HEK293T (cell line): ENCODE data around the gene CTDSPL.
A peak's percentile ranks its signal among the peaks of the same experiment; 100 is the strongest.
"Not testable (repeated sequence)": the region's sequence is repeated elsewhere in the genome, so short reads cannot be mapped to it uniquely, and the experiment has no call there.

Source experiments
- CTCF ChIA-PET: fragments of 350-600 bp; formaldehyde crosslinking; extraction: SDS; loops from one replicate; lab custom pipeline; 2021; ENCODE audit warnings: antibody characterized with exemption, inconsistent platforms; lab: Yijun Ruan, JAX
- POLR2A ChIA-PET: fragments of 350-600 bp; formaldehyde crosslinking; extraction: SDS; loops from one replicate; lab custom pipeline; 2020; ENCODE audit warnings: antibody characterized with exemption, inconsistent platforms; lab: Yijun Ruan, JAX
- DNase-seq: peaks from one replicate; pipeline ENCODE4 v3.0.0; 2012; ENCODE audit warnings: mixed read lengths; ENCODE audit errors: extremely low spot score
- ARNT ChIP-seq: fragments of 450-650 bp; IDR thresholded peaks from 2 replicates; pipeline ENCODE4 v1.6.1; 2017; ENCODE audit warnings: mild to moderate bottlenecking
- BHLHE40 ChIP-seq: fragments of 450-650 bp; IDR thresholded peaks from 2 replicates; pipeline ENCODE4 v1.6.1; 2016; ENCODE audit warnings: mild to moderate bottlenecking, moderate library complexity, borderline replicate concordance
- CTBP1 ChIP-seq: fragments of 450-650 bp; IDR thresholded peaks from 2 replicates; pipeline ENCODE4 v1.6.1; 2016; ENCODE audit warnings: borderline replicate concordance
- ELF4 ChIP-seq: fragments of 450-650 bp; IDR thresholded peaks from 2 replicates; pipeline ENCODE4 v1.6.1; 2017; ENCODE audit warnings: antibody characterized with exemption
- FOXA1 ChIP-seq: fragments of 450-650 bp; IDR thresholded peaks from 2 replicates; pipeline ENCODE4 v1.6.1; 2016; ENCODE audit warnings: mild to moderate bottlenecking
- FOXK2 ChIP-seq: fragments of 450-650 bp; IDR thresholded peaks from 2 replicates; pipeline ENCODE4 v1.6.1; 2016; ENCODE audit warnings: mild to moderate bottlenecking
- FOXM1 ChIP-seq: fragments of 450-650 bp; IDR thresholded peaks from 2 replicates; pipeline ENCODE4 v1.6.1; 2017; ENCODE audit warnings: mild to moderate bottlenecking, borderline replicate concordance
- HDGF ChIP-seq: fragments of 450-650 bp; IDR thresholded peaks from 2 replicates; pipeline ENCODE4 v1.6.1; 2017; ENCODE audit warnings: antibody characterized with exemption, borderline replicate concordance
- L3MBTL2 ChIP-seq: fragments of 450-650 bp; conservative IDR thresholded peaks from 2 replicates; pipeline ENCODE4 v1.6.1; 2016; ENCODE audit warnings: mild to moderate bottlenecking
- LEF1 ChIP-seq: fragments of 450-650 bp; IDR thresholded peaks from 2 replicates; pipeline ENCODE4 v1.6.1; 2017; ENCODE audit warnings: mild to moderate bottlenecking, borderline replicate concordance
- NFRKB ChIP-seq: fragments of 450-650 bp; IDR thresholded peaks from 2 replicates; pipeline ENCODE4 v1.6.1; 2016; ENCODE audit warnings: mild to moderate bottlenecking, moderate library complexity
- PKNOX1 ChIP-seq: fragments of 450-650 bp; IDR thresholded peaks from 2 replicates; pipeline ENCODE4 v1.6.1; 2016
- SP1 ChIP-seq: fragments of 450-650 bp; IDR thresholded peaks from 2 replicates; pipeline ENCODE4 v1.6.1; 2017
- SUZ12 ChIP-seq: fragments of 450-650 bp; IDR thresholded peaks from 2 replicates; pipeline ENCODE4 v1.6.1; 2016; ENCODE audit warnings: mild to moderate bottlenecking
- TARDBP ChIP-seq: fragments of 450-650 bp; IDR thresholded peaks from 2 replicates; pipeline ENCODE4 v1.6.1; 2016
- ZNF384 ChIP-seq: fragments of 450-650 bp; IDR thresholded peaks from 2 replicates; pipeline ENCODE4 v1.6.1; 2016

CTDSPL gene

DNA sequence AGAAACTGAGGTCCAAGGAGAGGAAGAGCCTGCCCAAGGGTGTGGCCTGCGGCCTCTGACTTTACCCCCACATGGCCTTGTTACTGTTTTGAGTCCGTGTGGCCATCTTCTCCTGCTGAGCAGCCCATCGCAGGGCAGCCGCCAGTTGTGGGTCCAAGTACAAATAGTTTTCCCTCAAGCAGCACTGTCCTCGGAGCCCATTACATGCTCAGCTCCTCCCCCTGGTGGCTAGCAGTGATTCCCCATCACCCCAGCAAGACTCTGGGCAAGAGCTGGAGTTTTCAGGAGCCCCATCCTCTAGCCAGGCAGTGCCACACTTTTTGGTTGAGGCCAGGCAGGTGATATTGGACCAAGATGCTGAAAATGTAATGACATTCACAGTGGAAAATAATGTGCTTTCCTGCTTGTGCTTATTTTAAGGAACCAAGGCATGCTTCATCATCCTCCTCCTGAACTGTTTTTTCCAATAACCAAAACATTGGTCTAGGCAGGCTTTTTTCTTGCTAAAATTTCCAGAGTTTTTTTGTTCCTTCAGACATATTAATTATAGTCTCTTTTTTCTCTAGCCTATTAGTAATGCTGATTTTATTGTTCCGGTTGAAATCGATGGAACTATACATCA is 105.7 kb downstream of the CTDSPL start:
- POLR2A ChIA-PET, result no interaction called here
- no peak for TF ChIP-seq NFRKB
- TF ChIP-seq BHLHE40, result no peak
- no peak for TF ChIP-seq FOXM1
- TF ChIP-seq FOXA1, result no peak
- no peak for TF ChIP-seq L3MBTL2
- TF ChIP-seq PKNOX1, result no peak
- no peak for TF ChIP-seq SUZ12
- TF ChIP-seq ELF4, result no peak
- no peak for TF ChIP-seq ARNT
- no peak for TF ChIP-seq SP1
- TF ChIP-seq CTBP1, result no peak
- no peak for TF ChIP-seq HDGF
- no peak for TF ChIP-seq LEF1
- no peak for TF ChIP-seq ZNF384
- no peak for TF ChIP-seq FOXK2
- peak; percentile 76 for DNase-seq
- CTCF ChIA-PET, result interaction anchor here (0.6 to 4.3 kb wide), 15 partner anchors 9 to 1406 kb away, joined by 3 to 56 read pairs (median 3); no protein-coding TSS in a partner anchor

GRCh38 chr3:37968199-37968598 is 106.5 kb downstream of the CTDSPL start:
- no peak for DNase-seq
- CTCF ChIA-PET, result interaction anchor here (0.6 to 4.3 kb wide), 8 partner anchors 9 to 113 kb away, joined by 3 to 56 read pairs (median 4); no protein-coding TSS in a partner anchor
- no peak for TF ChIP-seq SUZ12
- TF ChIP-seq LEF1, result no peak
- no peak for TF ChIP-seq ELF4
- no peak for TF ChIP-seq PKNOX1
- TF ChIP-seq NFRKB, result no peak
- TF ChIP-seq TARDBP, result no peak
- TF ChIP-seq FOXA1, result no peak
- TF ChIP-seq L3MBTL2, result no peak
- TF ChIP-seq FOXM1, result no peak
- no peak for TF ChIP-seq BHLHE40
- no peak for TF ChIP-seq FOXK2
- no peak for TF ChIP-seq HDGF
- POLR2A ChIA-PET, result no interaction called here

- TF ChIP-seq BHLHE40 (no peak), FOXK2 (no peak), SP1 (no peak), NFRKB (no peak), L3MBTL2 (no peak), ZNF384 (no peak), CTBP1 (no peak), HDGF (no peak)
- POLR2A ChIA-PET, result no interaction called here
- CTCF ChIA-PET, result interaction anchor here (1.3 kb wide), 1 partner anchor 111 kb away, joined by 3 read pairs; no protein-coding TSS in a partner anchor
- no peak for DNase-seq
These were observed 107.3 kb downstream of the CTDSPL start for GRCh38 chr3:37968813-37969595.

DNA sequence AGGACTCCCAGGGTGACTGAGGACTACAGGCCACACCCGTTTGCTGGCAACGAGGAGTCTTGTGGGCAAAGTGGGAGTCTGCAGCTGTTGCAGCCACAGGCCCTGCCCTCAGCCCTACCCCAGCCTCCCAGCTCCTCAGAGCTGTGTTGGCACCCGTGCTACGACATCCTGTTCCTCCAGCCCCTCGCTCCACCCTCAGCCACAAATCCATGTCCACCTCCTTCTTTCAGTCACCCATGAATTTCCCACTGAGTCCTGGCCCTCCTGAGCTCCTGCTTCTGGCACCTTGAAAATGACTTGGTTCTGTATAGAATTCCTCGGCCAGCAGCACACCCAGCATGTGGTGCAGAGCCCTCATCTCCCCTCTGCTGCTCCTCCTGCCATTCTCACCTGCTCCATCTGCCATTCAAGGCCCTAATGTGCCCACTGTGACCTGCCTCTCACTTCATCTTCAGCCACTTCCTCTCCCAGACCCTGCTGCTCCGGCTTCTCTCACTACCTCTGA is 108.0 kb downstream of the CTDSPL start:
- TF ChIP-seq PKNOX1 (no peak), FOXA1 (no peak), LEF1 (no peak), FOXM1 (no peak)

DNA sequence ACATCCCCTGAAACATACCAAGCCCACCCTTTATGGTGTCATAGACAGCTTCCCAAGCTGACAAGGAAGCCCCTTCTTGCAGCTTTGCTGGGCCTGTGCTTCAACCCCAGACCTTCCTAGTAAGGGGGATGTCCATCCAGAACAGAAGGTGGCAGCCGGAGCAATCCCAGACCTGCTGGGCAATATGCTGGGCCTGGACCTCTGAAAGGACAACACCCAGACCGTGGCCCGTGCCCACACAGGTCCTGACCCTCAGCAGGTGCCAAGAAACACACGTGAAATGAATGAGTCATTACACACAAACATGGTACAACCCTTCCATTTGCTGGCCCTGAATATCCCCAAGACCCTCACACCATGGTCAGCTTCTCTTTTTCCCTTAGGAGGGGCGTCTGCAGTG is 109.1 kb downstream of the CTDSPL start:
- ChIA-PET CTCF (no interaction called here), POLR2A (no interaction called here)
- no peak for TF ChIP-seq ZNF384
- DNase-seq, result no peak

More for the DNA sequence above, 108.0 kb downstream of the CTDSPL start:
- ChIA-PET CTCF (interaction anchor here (1.3 kb wide), 1 partner anchor 112 kb away, joined by 3 read pairs; no protein-coding TSS in a partner anchor), POLR2A (no interaction called here)
- no peak for DNase-seq

GRCh38 chr3:37971467-37971866 is 109.8 kb downstream of the CTDSPL start:
- no peak for DNase-seq
- POLR2A ChIA-PET, result no interaction called here
- TF ChIP-seq CTBP1, result no peak
- TF ChIP-seq ZNF384, result no peak
- CTCF ChIA-PET, result no interaction called here

DNA sequence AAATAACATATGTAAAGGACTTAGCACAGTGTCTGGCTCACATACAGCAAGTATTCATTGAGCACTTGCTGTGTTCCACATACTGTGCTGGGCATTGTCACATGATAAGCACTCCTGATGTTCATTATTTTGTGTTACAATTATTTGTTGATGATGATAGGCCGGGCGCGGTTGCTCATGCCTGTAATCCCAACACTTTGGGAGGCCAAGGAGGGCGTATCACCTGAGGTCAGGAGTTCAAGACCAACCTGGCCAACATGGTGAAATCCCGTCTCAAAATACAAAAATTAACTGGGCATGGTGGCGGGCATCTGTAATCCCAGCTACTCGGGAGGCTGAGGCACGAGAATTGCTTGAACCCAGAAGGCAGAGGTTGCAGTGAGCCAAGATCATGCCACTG is 110.4 kb downstream of the CTDSPL start:
- CTCF ChIA-PET, POLR2A ChIA-PET, DNase-seq: not testable (repeated sequence)
